LNCAP (cell line): ENCODE data around the gene TBCD.

Experiments used
- CTCF ChIP-seq: fragments of 450-650 bp; IDR thresholded peaks from 2 replicates; pipeline ENCODE4 v1.5.1; 2017; ENCODE audit warnings: mild to moderate bottlenecking

Gene TBCD

GRCh38 chr17:82938486-82938872 is 186.6 kb downstream of the TBCD start:
- no peak for TF ChIP-seq CTCF

DNA sequence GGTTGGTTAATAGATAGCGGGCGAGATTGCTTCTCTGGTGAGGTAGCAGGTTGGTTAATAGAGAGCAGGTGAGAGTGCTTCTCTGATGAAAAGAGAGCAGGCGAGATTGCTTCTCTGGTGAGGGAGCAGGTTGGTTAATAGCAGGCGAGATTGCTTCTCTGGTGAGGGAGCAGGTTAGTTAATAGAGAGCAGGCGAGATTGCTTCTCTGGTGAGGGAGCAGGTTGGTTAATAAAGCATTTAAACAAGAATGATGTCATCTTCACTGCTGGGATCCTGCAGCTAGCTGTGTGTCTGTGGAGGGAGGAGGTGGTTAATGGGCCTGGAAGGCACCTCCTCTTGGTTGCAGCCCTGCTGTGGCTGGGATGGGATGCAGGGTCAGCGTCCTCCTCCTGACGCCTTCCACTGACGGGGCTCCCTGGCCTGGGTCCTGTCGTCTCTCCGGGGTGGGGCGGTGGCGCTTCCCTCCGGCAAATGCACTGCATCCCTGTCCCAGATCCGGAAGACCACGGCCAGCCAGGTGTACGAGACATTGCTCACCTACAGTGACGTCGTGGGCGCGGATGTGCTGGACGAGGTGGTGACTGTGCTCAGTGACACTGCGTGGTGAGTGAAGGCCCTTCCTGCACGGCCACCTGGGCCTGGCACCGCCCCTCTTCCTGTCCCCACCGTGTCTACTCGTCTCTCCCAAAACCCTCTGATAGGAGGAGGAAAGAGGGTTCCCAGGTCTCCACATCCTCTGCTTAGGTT is 187.2 kb downstream of the TBCD start:
- TF ChIP-seq CTCF, result no peak

DNA sequence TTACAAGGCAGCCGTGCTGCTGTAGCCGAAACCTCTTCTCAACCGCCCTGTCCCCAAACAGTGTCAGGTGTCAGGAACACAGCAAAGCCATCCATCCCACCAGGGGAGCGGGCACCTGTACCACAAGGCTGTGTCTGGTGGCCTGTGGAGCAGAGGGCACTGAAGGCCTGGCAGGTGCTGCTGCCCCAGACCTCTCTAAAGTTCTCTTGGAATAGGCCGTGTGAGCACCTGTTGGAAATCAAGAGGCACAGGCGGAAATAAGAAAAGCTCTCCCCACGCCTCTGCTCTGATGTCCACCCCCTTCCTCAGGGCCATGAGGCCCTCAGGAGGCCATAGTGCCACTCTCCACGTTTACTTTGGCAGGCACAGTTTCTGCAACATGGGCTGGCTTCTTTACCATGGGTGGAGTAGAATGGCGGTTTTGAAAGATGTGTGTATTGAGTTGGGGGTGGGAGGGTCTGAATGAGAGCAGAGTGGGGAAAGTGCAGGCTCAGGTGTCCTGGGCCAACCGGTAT is 187.8 kb downstream of the TBCD start:
- no peak for TF ChIP-seq CTCF

- TF ChIP-seq CTCF, result no peak
Measured at GRCh38 chr17:82940226-82941020, 188.6 kb downstream of the TBCD start.

GRCh38 chr17:82941021-82942001 is 189.4 kb downstream of the TBCD start:
- TF ChIP-seq CTCF, result no peak

GRCh38 chr17:82942166-82943130 is 190.6 kb downstream of the TBCD start:
- no peak for TF ChIP-seq CTCF
